Measurements from ENCODE around the gene PGAM4.

Gene PGAM4

DNA sequence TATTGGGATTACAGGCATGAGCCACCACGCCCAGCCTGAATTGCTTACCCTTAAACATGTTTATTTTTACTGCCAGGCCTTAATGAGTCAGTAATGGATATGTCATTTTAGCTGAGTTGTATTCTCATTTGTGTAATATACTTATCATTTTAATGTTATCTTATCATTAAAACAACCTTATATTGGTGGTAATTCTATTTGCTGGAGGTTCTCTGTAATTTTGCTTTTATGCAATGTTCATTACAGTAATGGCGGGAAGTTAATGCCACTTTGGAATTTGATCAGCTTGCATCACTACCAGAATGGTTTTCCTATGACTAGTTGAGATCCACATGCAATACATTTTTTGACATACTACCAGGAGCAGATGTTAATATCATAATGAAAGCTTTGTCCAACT lies 6.3 kb upstream of the PGAM4 start:
- no peaks in the 10 kb centered on the region for H3K27me3 Mint-ChIP-seq (ENCODE audit: low read depth, poor library complexity)
- peaks cover 17% of the 10 kb centered on the region for H3K9me3 Mint-ChIP-seq
- H3K4me3 Mint-ChIP-seq, result no peak overlapping the region
- no peak overlapping the region for H3K27ac Mint-ChIP-seq
- H3K36me3 Mint-ChIP-seq (ENCODE audit: low read depth), result peaks cover 3% of the 10 kb centered on the region
- H3K4me1 Mint-ChIP-seq, result no peaks in the 10 kb centered on the region
- no peak for TF ChIP-seq CTCF (IDR thresholded peaks at IDR 0.05)
- DNase-seq, result no peak

- no peak for TF ChIP-seq CTCF (IDR thresholded peaks at IDR 0.05)
- no peak overlapping the region for H3K27ac Mint-ChIP-seq
- peaks cover 3% of the 10 kb centered on the region for H3K27me3 Mint-ChIP-seq (ENCODE audit: low read depth, poor library complexity)
- peaks cover 24% of the 10 kb centered on the region for H3K9me3 Mint-ChIP-seq
- H3K4me3 Mint-ChIP-seq, result no peak overlapping the region
- no peak for DNase-seq
- H3K36me3 Mint-ChIP-seq (ENCODE audit: low read depth), result peaks cover 14% of the 10 kb centered on the region
- no peaks in the 10 kb centered on the region for H3K4me1 Mint-ChIP-seq
Observed at GRCh38 chrX:77967631-77968030, 1.8 kb downstream of the PGAM4 start.

GRCh38 chrX:77966361-77966760 lies 3.1 kb downstream of the PGAM4 start:
- H3K27me3 Mint-ChIP-seq (ENCODE audit: low read depth, poor library complexity), result peaks cover 3% of the 10 kb centered on the region
- TF ChIP-seq CTCF (IDR thresholded peaks at IDR 0.05), result no peak
- no peak overlapping the region for H3K4me3 Mint-ChIP-seq
- peaks cover 33% of the 10 kb centered on the region for H3K9me3 Mint-ChIP-seq
- peaks cover 14% of the 10 kb centered on the region for H3K36me3 Mint-ChIP-seq (ENCODE audit: low read depth)
- no peaks in the 10 kb centered on the region for H3K4me1 Mint-ChIP-seq
- no peak overlapping the region for H3K27ac Mint-ChIP-seq
- no peak for DNase-seq

GRCh38 chrX:77962068-77962902 lies 7.2 kb downstream of the PGAM4 start:
- Mint-ChIP-seq H3K36me3 (ENCODE audit: low read depth) (peaks cover 8% of the 10 kb centered on the region), H3K4me3 (no peak overlapping the region)
- TF ChIP-seq CTCF (IDR thresholded peaks at IDR 0.05), result no peak

DNA sequence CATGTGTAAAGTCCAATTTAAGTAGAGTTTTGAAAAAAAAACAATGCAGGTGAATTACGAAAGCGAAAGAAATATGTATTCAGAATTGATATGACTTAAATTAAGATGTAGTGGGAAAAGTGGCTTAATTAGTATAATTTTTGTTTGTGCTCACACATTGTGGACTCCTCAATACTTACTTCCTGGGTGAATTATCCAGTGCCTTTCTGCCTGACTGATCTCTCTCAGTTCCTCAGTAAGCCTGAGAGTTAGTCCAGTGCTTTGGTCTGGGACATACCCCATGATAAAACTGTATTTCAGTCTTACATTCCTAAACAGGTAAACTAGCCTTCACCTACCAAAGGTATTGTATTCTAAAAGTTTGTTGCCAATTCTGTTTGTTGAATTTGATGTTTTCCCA lies 8.4 kb downstream of the PGAM4 start:
- peaks cover 56% of the 10 kb centered on the region for H3K9me3 Mint-ChIP-seq
- no peaks in the 10 kb centered on the region for H3K4me1 Mint-ChIP-seq
- no peak overlapping the region for H3K4me3 Mint-ChIP-seq
- no peak for TF ChIP-seq CTCF (IDR thresholded peaks at IDR 0.05)
- no peak for DNase-seq
- H3K27me3 Mint-ChIP-seq (ENCODE audit: low read depth, poor library complexity), result no peaks in the 10 kb centered on the region
- no peak overlapping the region for H3K27ac Mint-ChIP-seq
- H3K36me3 Mint-ChIP-seq (ENCODE audit: low read depth), result peaks cover 7% of the 10 kb centered on the region

More at GRCh38 chrX:77962068-77962902, 7.2 kb downstream of the PGAM4 start:
- H3K4me1 Mint-ChIP-seq, result no peaks in the 10 kb centered on the region
- DNase-seq, result no peak
- H3K9me3 Mint-ChIP-seq, result peaks cover 53% of the 10 kb centered on the region
- no peaks in the 10 kb centered on the region for H3K27me3 Mint-ChIP-seq (ENCODE audit: low read depth, poor library complexity)
- H3K27ac Mint-ChIP-seq, result no peak overlapping the region

DNA sequence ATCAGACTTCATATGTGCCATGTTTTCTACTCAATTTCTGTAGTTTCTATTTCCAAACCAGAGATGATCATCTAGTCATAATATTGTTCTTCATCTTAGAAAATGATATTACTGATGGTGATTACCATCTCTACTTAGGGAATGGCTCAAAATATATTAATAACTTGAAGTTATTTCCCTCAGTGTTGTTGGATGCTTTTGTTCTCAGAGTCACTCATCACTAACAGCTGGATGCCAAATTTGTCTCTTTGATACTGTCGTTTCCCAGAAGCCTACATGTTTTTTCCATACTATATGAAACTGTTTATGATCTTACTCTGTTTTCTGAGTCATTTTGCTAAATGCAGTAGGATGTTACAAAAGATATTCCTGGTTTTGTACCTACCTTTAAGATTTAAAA lies 8.9 kb downstream of the PGAM4 start:
- Mint-ChIP-seq H3K4me1 (no peaks in the 10 kb centered on the region), H3K27ac (no peak overlapping the region)

More for the DNA sequence above, 8.9 kb downstream of the PGAM4 start:
- H3K27me3 Mint-ChIP-seq (ENCODE audit: low read depth, poor library complexity), result no peaks in the 10 kb centered on the region
- peaks cover 2% of the 10 kb centered on the region for H3K36me3 Mint-ChIP-seq (ENCODE audit: low read depth)
- no peak for TF ChIP-seq CTCF (IDR thresholded peaks at IDR 0.05)
- no peak overlapping the region for H3K4me3 Mint-ChIP-seq
- H3K9me3 Mint-ChIP-seq, result peaks cover 57% of the 10 kb centered on the region
- no peak for DNase-seq
